Measurements from ENCODE around the gene C1orf167. TPM values are rescaled to one million over a fixed set of nuclear protein-coding genes. Genes with fewer than 3 reads are reported as not detected.

C1orf167 gene
- polyA plus RNA-seq, 1 of the 3 experiments (the other 2 are of a cell fraction): 0.10 TPM

GRCh38 chr1:11797525-11798216 is 35.7 kb downstream of the C1orf167 start:
- Histone ChIP-seq H3F3A (replicated peaks; ENCODE audit: insufficient read depth) (no peaks in the 10 kb centered on the region), H4K20me1 (ENCODE audit: insufficient read depth) (no peaks in the 10 kb centered on the region), H2AFZ (ENCODE audit: low read depth) (no peak overlapping the region), H3K27ac (ENCODE audit: low read depth in 2 of 2, low read length in 1 of 2) (no peak overlapping the region), H3K36me3 (replicated peaks in 1 of 2; ENCODE audit: control insufficient read depth in 1 of 2, insufficient read depth in 2 of 2, low read length in 1 of 2) (peaks cover 0 to 30% of the 10 kb centered on the region in 2 experiments), H3K4me3 (ENCODE audit: low read depth in 2 of 2, low read length in 1 of 2) (no peak overlapping the region), H3K9ac (no peak overlapping the region), H3K4me2 (no peak overlapping the region), H3K4me1 (ENCODE audit: control insufficient read depth in 1 of 2, insufficient read depth in 2 of 2, low read depth in 1 of 2, low read length in 1 of 2) (peaks cover 0 to 2% of the 10 kb centered on the region in 2 experiments; a peak in 1 of 4 replicates), H3K9me3 (no peaks in the 10 kb centered on the region), H3K9me2 (no peaks in the 10 kb centered on the region), H3K27me3 (ENCODE audit: insufficient read depth) (no peaks in the 10 kb centered on the region), H3K79me2 (ENCODE audit: insufficient read depth) (no peaks in the 10 kb centered on the region)
- ChIA-PET POLR2A (no interaction called here), CTCF (interaction anchor here (0.9 to 3.9 kb wide), 2 partner anchors 12 to 169 kb away, joined by 3 to 35 read pairs; no protein-coding TSS in a partner anchor)
- TF ChIP-seq EZH2phosphoT487 (IDR thresholded peaks at IDR 0.05; ENCODE audit: borderline replicate concordance, low read depth): no peak
- no peak for TF ChIP-seq IRF3 (IDR thresholded peaks at IDR 0.05; ENCODE audit: low read depth, low read length)
- TF ChIP-seq TEAD4 (IDR thresholded peaks at IDR 0.05; ENCODE audit: borderline replicate concordance, insufficient read depth): no peak
- TF ChIP-seq CHD2 (IDR thresholded peaks at IDR 0.05; ENCODE audit: low read length, partially characterized antibody): no peak
- no peak for TF ChIP-seq YY1 (IDR thresholded peaks at IDR 0.05; ENCODE audit: low read depth)
- no peak for TF ChIP-seq TCF12 (IDR thresholded peaks at IDR 0.05)
- no peak for TF ChIP-seq TAF1 (IDR thresholded peaks at IDR 0.05; ENCODE audit: borderline replicate concordance, low read depth, low read length)
- TF ChIP-seq JUND (IDR thresholded peaks at IDR 0.05): no peak
- TF ChIP-seq CTCF (IDR thresholded peaks at IDR 0.05): no peak
- no peak for TF ChIP-seq RFX5 (IDR thresholded peaks at IDR 0.05; ENCODE audit: low read length)
- no peak for TF ChIP-seq PBX3 (IDR thresholded peaks at IDR 0.05)
- DNase-seq: no peak
- WGBS (ENCODE audit: low lambda C conversion rate): 97% methylated on average over 6 of the region's 6 CpGs

GRCh38 chr1:11799099-11799498 is 37.1 kb downstream of the C1orf167 start:
- H3F3A ChIP-seq (replicated peaks; ENCODE audit: insufficient read depth): no peaks in the 10 kb centered on the region
- POLR2A ChIA-PET: no interaction called here
- H3K4me2 ChIP-seq: no peak overlapping the region
- H3K79me2 ChIP-seq (ENCODE audit: insufficient read depth): no peaks in the 10 kb centered on the region
- peaks cover 12 to 15% of the 10 kb centered on the region in 2 experiments; a peak in 2 of 4 replicates for H3K4me1 ChIP-seq (ENCODE audit: control insufficient read depth in 1 of 2, insufficient read depth in 2 of 2, low read depth in 1 of 2, low read length in 1 of 2)
- H3K4me3 ChIP-seq (ENCODE audit: low read depth in 2 of 2, low read length in 1 of 2): no peak overlapping the region
- CTCF ChIA-PET: no interaction called here
- 98% methylated on average over 3 of the region's 5 CpGs for WGBS (ENCODE audit: low lambda C conversion rate)
- no peak overlapping the region for H2AFZ ChIP-seq (ENCODE audit: low read depth)
- H3K9ac ChIP-seq: no peak overlapping the region
- H4K20me1 ChIP-seq (ENCODE audit: insufficient read depth): no peaks in the 10 kb centered on the region
- H3K36me3 ChIP-seq (replicated peaks in 1 of 2; ENCODE audit: control insufficient read depth in 1 of 2, insufficient read depth in 2 of 2, low read length in 1 of 2): peaks cover 0 to 25% of the 10 kb centered on the region in 2 experiments
- H3K27me3 ChIP-seq (ENCODE audit: insufficient read depth): no peaks in the 10 kb centered on the region
- no peaks in the 10 kb centered on the region for H3K9me2 ChIP-seq
- H3K27ac ChIP-seq (ENCODE audit: low read depth in 2 of 2, low read length in 1 of 2): no peak overlapping the region
- no peaks in the 10 kb centered on the region for H3K9me3 ChIP-seq
- no peak for DNase-seq
- TF ChIP-seq JUND (IDR thresholded peaks at IDR 0.05) (no peak), REST (IDR thresholded peaks at IDR 0.05; ENCODE audit: low read depth, low read length) (no peak), FOXM1 (IDR thresholded peaks at IDR 0.05; ENCODE audit: low read depth) (no peak), POLR2AphosphoS5 (IDR thresholded peaks at IDR 0.05; ENCODE audit: low read depth, low read length) (no peak), TAF1 (IDR thresholded peaks at IDR 0.05; ENCODE audit: borderline replicate concordance, low read depth, low read length) (no peak), RXRA (IDR thresholded peaks at IDR 0.05; ENCODE audit: borderline replicate concordance, low read depth) (no peak), MAX (IDR thresholded peaks at IDR 0.05; ENCODE audit: low read depth) (no peak), RCOR1 (IDR thresholded peaks at IDR 0.05; ENCODE audit: low read length) (no peak), GATA2 (CRISPR knock-in tag; IDR thresholded peaks at IDR 0.05) (no peak)

All from SK-N-SH (cell line).